ENCODE measurements around the gene HMGXB3.

HMGXB3 gene

GRCh38 chr5:150065886-150066285 is 65.3 kb downstream of the HMGXB3 start:
- DNase-seq (ENCODE audit: extremely low read depth, low read depth), result no peak
- TF ChIP-seq CTCF (IDR thresholded peaks at IDR 0.05; ENCODE audit: low read depth, low read length), result no peak

- no peak for TF ChIP-seq CTCF (IDR thresholded peaks at IDR 0.05; ENCODE audit: low read depth, low read length)
- DNase-seq (ENCODE audit: extremely low read depth, low read depth), result no peak
These were observed 65.9 kb downstream of the HMGXB3 start for GRCh38 chr5:150066436-150066835.

GRCh38 chr5:150066901-150067396 is 66.4 kb downstream of the HMGXB3 start:
- no peak for TF ChIP-seq CTCF (IDR thresholded peaks at IDR 0.05; ENCODE audit: low read depth, low read length)
- peak; percentile 4 for DNase-seq (ENCODE audit: extremely low read depth, low read depth)

GRCh38 chr5:150067405-150067960 is 66.9 kb downstream of the HMGXB3 start:
- no peak for TF ChIP-seq CTCF (IDR thresholded peaks at IDR 0.05; ENCODE audit: low read depth, low read length)
- no peak for DNase-seq (ENCODE audit: extremely low read depth, low read depth)

- no peak for TF ChIP-seq CTCF (IDR thresholded peaks at IDR 0.05; ENCODE audit: low read depth, low read length)
- no peak for DNase-seq (ENCODE audit: extremely low read depth, low read depth)
These were observed 67.5 kb downstream of the HMGXB3 start for GRCh38 chr5:150068071-150068470.

GRCh38 chr5:150068472-150068871 is 67.9 kb downstream of the HMGXB3 start:
- no peak for TF ChIP-seq CTCF (IDR thresholded peaks at IDR 0.05; ENCODE audit: low read depth, low read length)
- no peak for DNase-seq (ENCODE audit: extremely low read depth, low read depth)

GRCh38 chr5:150068961-150069645 is 68.6 kb downstream of the HMGXB3 start:
- DNase-seq (ENCODE audit: extremely low read depth, low read depth), result no peak

More at GRCh38 chr5:150068961-150069645, 68.6 kb downstream of the HMGXB3 start:
- no peak for TF ChIP-seq CTCF (IDR thresholded peaks at IDR 0.05; ENCODE audit: low read depth, low read length)
